Tongue (tissue), 2 donors: Measurements from ENCODE around the gene PPP1R12B. TPM values are rescaled to one million over a fixed set of nuclear protein-coding genes. Genes with fewer than 3 reads are reported as not detected.
A peak's percentile ranks its signal among the peaks of the same experiment; 100 is the strongest.
"Not testable (repeated sequence)": the region's sequence is repeated elsewhere in the genome, so short reads cannot be mapped to it uniquely, and the experiment has no call there.

Experiments used
- DNase-seq: peaks from one replicate; pipeline ENCODE4 v3.0.0-alpha.2; 2015
- total RNA-seq: library from RNA; depleted of rRNA; stranded (reverse); fragments of >200 nt; gene quantifications from one replicate; pipeline ENCODE4 v1.2.3, GENCODE V29; 2014

PPP1R12B gene
- total RNA-seq, 1 donor from 2014 or later, result 203 TPM

DNA sequence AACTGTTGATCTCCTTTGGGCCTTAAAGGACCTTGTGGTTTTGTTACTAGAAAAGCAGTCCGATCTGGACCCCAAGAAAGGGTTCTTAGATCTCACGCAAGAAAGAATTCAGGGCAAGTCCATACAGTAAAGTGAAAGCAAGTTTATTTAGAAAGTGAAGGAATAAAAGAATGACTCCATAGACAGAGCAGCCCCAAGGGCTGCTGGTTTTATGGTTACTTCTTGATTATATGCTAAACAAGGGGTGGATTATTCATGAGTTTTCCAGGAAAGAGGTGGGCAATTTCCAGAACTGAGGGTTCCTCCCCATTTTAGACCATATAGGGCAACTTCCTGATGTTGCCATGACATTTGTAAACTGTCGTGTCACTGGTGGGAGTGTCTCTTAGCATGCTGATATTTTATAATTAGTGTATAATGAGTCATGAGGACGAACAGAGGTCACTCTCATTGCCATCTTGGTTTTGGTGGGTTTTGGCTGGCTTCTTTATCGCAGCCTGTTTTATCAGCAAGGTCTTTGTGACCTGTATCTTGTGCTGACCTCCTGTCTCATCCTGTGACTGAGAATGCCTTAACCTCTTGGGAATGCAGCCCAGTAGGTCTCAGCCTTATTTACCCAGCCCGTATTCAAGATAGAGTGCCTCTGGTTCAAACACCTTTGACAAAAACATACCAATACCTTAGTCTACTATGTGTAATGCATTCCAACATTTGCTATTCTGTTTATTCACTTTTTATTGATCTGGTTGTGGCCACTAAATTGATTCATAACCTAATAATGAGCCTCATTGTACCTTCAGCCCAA lies 183.5 kb downstream of the PPP1R12B start:
- not testable (repeated sequence) for DNase-seq

- peak; percentile 81 for DNase-seq
Measured at GRCh38 chr1:202539166-202539574, 190.7 kb downstream of the PPP1R12B start.

DNA sequence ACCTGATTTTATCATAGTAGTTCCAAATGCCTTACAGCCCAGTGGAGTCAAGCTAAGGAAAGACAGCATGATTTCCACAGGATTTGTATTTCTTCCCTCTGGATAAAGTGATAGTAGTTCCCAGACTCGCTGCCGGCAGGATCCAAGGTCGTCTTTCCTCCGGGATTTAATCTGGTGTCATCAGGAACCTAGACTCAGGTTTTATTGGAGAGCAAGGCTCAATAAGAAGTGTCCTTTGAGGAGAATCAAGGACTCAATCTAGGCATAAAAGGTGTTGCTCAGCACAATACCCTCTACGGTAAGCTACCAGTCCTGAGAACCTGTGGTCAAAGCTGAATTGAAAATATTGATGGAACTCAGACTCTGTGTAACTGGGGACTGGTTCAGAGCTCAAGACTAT lies 191.1 kb downstream of the PPP1R12B start:
- not testable (repeated sequence) for DNase-seq

DNA sequence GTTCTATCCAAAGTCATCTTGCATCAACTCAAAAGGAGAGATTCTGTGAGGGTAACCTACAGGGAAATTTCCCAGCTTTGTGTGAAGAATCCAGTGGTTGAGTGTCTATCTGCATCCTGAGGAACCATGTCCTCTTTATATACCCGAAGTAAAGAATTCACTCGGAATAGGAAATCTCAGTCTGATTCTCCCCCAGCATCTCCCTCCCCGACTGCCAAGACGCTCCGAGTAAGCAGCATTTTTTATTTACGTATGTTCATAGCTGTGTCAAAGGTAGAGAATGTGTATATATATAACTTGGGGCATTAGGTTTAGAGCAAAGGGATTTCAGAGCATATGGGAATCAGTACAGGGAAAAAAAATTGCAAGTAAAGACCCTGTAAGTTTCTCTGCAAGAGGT lies 191.5 kb downstream of the PPP1R12B start:
- no peak for DNase-seq

- DNase-seq, result no peak
Measured at GRCh38 chr1:202540448-202540847, 191.9 kb downstream of the PPP1R12B start.

DNA sequence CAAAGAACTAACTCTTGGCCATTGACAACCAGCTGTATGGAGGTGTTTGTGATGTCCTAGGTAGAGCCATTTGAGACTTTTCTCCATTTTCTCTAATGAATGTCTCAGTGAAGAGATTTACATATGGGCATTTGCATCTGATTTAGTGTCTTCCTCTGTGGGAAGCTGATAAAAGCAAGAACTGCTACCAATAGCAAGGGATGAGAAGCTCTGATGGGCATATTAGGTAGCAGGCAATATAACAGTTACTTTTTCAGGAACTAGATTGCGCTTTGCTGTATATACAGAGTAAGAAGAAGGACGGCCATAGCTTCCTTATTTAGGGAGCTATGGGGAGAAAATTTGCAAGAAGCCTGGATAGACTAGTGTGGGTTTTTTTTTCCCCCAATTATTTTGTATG lies 192.4 kb downstream of the PPP1R12B start:
- not testable (repeated sequence) for DNase-seq

GRCh38 chr1:202542415-202542814 lies 193.9 kb downstream of the PPP1R12B start:
- not testable (repeated sequence) for DNase-seq

- not testable (repeated sequence) for DNase-seq
Measured at GRCh38 chr1:202543537-202543936, 195.0 kb downstream of the PPP1R12B start.

GRCh38 chr1:202544766-202545449 lies 196.4 kb downstream of the PPP1R12B start:
- not testable (repeated sequence) for DNase-seq

DNA sequence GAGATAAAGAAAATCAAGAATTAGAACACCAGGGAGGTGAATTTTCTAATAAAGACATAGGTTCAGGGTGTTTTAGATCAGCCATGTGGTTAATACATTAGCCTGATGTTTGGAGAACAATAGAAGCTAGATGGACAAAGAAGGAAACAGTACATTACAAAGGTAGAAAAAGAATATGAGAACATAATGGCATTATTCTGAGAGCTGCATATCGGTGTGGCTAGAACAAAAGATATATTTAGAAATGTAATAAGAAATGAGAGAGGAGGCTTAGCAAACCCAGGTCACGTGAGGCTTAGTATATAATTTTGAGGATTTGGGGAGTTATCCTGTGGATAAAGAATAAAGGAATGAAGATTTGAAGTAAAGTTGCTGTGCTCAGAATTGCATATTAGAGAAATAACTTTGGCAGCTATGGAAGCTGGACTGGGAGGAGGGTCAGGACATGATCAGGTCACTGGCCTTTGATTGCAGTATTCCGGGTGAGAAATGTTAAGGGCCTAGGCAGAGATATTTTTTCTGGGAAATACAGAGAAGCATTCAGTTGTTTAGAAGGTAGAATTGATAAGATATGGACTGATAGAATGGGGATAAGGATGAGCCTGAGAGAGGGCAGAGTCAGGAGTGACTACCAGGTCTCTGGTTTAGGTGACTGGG lies 197.3 kb downstream of the PPP1R12B start:
- DNase-seq, result not testable (repeated sequence)

- DNase-seq, result not testable (repeated sequence)
Measured at GRCh38 chr1:202546377-202546776, 197.9 kb downstream of the PPP1R12B start.

- not testable (repeated sequence) for DNase-seq
Measured at GRCh38 chr1:202546796-202547195, 198.3 kb downstream of the PPP1R12B start.

DNA sequence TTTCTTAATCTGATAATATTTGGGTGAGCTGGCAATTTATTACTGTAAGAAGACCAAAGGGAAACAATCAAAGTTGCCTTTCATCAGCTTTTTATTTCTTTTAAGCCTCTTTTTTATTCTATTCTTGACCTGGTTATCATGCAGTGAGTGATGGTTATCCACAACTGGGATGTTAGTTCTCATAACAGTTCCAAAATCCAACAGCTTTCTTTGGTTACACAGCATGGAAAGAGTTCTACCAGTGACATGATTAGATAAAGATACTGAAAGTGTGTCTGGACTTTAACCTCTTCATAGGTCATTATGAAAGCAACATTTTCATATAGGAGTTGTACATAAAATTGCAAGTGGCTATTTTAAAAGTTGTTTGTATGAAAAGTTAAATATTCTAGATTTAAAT lies 198.7 kb downstream of the PPP1R12B start:
- DNase-seq, result no peak

GRCh38 chr1:202550088-202550487 lies 201.6 kb downstream of the PPP1R12B start:
- DNase-seq, result not testable (repeated sequence)

GRCh38 chr1:202551683-202552082 lies 203.2 kb downstream of the PPP1R12B start:
- DNase-seq, result no peak

DNA sequence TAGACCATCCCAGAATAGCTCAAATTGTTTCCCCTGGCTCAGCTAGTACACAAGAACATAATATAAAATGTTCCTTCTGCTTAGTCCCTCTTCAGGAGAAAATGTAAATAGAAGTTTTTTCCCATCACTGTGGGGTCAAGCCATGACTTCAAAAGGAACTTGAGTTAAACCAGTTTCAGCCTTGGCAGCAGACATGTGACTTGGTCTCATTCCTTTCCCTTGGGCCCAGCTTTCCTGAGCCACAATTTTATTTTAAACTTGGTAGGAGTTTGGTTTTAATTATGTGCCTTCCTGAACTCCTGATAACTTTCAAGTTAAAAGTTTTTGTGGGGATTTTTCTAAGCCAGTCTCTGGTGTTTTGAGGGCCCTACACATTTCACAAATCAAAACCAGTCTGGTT lies 204.1 kb downstream of the PPP1R12B start:
- DNase-seq, result not testable (repeated sequence)

- DNase-seq, result not testable (repeated sequence)
Measured at GRCh38 chr1:202553078-202553477, 204.6 kb downstream of the PPP1R12B start.

GRCh38 chr1:202553560-202554038 lies 205.1 kb downstream of the PPP1R12B start:
- no peak for DNase-seq

GRCh38 chr1:202554619-202555018 lies 206.1 kb downstream of the PPP1R12B start:
- not testable (repeated sequence) for DNase-seq

DNA sequence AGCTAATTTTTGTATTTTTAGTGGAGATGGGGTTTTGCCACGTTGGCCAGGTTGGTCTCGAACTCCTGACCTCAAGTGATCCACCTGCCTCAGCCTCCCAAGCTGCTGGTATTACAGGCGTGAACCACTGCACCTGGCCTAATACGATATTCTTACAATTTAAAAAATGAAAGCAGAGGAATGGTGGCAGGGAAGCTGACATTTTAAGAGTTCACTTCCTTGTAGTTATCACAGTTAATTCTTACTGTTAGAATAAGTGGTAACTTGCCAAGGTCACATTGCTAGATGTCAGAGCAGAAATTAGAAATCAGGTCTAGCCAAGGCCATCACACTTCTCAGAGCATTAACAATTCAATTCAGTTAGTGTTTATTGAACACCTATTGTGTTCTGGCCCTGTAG lies 207.5 kb downstream of the PPP1R12B start:
- not testable (repeated sequence) for DNase-seq

- not testable (repeated sequence) for DNase-seq
Measured at GRCh38 chr1:202557662-202558061, 209.2 kb downstream of the PPP1R12B start.

GRCh38 chr1:202561240-202561639 lies 212.7 kb downstream of the PPP1R12B start:
- no peak for DNase-seq
